ENCODE data around the gene LRCH1.

- TF ChIP-seq CTCF (IDR thresholded peaks at IDR 0.05) (no peak), ZBTB33 (IDR thresholded peaks at IDR 0.05; ENCODE audit: borderline replicate concordance, low read depth) (no peak), POLR2AphosphoS5 (IDR thresholded peaks at IDR 0.05; ENCODE audit: low read depth, low read length) (no peak), TAF1 (IDR thresholded peaks at IDR 0.05; ENCODE audit: borderline replicate concordance, low read depth, low read length) (no peak), CHD2 (IDR thresholded peaks at IDR 0.05; ENCODE audit: low read length, partially characterized antibody) (no peak), EZH2phosphoT487 (IDR thresholded peaks at IDR 0.05; ENCODE audit: borderline replicate concordance, low read depth) (no peak), SIN3A (IDR thresholded peaks at IDR 0.05; ENCODE audit: borderline replicate concordance, low read depth, low read length) (no peak), MEF2A (IDR thresholded peaks at IDR 0.05; ENCODE audit: borderline replicate concordance, low read depth) (no peak), GATA2 (CRISPR knock-in tag; IDR thresholded peaks at IDR 0.05) (no peak), MXI1 (IDR thresholded peaks at IDR 0.05; ENCODE audit: low read depth, low read length) (no peak), RAD21 (IDR thresholded peaks at IDR 0.05; ENCODE audit: low read length) (no peak)
- TF ChIP-seq, protein P1, sequence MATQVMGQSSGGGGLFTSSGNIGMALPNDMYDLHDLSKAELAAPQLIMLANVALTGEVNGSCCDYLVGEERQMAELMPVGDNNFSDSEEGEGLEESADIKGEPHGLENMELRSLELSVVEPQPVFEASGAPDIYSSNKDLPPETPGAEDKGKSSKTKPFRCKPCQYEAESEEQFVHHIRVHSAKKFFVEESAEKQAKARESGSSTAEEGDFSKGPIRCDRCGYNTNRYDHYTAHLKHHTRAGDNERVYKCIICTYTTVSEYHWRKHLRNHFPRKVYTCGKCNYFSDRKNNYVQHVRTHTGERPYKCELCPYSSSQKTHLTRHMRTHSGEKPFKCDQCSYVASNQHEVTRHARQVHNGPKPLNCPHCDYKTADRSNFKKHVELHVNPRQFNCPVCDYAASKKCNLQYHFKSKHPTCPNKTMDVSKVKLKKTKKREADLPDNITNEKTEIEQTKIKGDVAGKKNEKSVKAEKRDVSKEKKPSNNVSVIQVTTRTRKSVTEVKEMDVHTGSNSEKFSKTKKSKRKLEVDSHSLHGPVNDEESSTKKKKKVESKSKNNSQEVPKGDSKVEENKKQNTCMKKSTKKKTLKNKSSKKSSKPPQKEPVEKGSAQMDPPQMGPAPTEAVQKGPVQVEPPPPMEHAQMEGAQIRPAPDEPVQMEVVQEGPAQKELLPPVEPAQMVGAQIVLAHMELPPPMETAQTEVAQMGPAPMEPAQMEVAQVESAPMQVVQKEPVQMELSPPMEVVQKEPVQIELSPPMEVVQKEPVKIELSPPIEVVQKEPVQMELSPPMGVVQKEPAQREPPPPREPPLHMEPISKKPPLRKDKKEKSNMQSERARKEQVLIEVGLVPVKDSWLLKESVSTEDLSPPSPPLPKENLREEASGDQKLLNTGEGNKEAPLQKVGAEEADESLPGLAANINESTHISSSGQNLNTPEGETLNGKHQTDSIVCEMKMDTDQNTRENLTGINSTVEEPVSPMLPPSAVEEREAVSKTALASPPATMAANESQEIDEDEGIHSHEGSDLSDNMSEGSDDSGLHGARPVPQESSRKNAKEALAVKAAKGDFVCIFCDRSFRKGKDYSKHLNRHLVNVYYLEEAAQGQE (IDR thresholded peaks at IDR 0.05; ENCODE audit: low read depth, low read length), result no peak
- TF ChIP-seq, protein P2, sequence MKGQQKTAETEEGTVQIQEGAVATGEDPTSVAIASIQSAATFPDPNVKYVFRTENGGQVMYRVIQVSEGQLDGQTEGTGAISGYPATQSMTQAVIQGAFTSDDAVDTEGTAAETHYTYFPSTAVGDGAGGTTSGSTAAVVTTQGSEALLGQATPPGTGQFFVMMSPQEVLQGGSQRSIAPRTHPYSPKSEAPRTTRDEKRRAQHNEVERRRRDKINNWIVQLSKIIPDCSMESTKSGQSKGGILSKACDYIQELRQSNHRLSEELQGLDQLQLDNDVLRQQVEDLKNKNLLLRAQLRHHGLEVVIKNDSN (IDR thresholded peaks at IDR 0.05; ENCODE audit: borderline replicate concordance, low read depth), result no peak
Observed at GRCh38 chr13:46544208-46544607, 8.8 kb upstream of the LRCH1 start.

Measured in SK-N-SH (cell line).